ENCODE measurements around the gene NBAS.
A peak's percentile ranks its signal among the peaks of the same experiment; 100 is the strongest.

Gene NBAS

DNA sequence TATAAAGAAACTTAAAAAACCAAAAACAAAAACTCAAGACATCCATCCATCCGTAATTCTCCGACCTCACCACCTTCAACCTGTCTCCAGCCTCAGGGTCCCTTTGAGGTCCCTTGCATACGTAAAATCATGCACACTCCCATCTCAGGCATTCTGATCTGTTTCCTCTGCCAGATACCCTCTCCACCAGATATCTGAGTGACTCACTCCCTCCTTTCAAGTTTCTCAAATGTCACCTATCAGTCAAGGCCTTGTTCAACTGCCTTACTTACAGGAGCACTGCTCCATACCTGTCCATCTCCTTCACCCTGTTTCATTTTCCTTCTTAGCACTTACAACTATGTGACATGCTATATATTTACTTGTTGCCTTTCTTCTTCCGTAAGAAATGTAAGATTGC, 369.3 kb downstream of the NBAS start:
- no peak for ATAC-seq

DNA sequence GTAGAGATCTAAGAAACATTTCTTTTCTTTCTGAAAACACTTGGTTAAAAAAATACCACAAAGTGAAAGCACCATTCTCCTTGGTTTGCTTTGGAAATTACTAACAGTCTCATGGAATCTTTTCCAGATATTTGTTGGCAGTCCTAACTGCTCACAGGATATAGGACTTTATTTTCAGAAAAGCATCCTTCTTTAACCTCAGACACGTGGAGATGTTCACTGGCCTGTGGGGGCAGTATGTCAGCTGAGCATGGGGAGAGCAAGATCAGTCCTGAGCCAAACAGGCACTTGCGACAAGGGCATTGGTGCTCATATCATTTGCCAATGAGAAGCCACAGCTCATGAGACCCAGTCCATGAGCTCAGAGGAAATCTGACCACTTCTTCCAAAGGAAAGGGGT, 371.9 kb downstream of the NBAS start:
- no peak for ATAC-seq

- ATAC-seq: no peak
Measured at GRCh38 chr2:15187702-15188101, 373.4 kb downstream of the NBAS start.

- ATAC-seq: no peak
Measured at GRCh38 chr2:15186118-15186517, 375.0 kb downstream of the NBAS start.

DNA sequence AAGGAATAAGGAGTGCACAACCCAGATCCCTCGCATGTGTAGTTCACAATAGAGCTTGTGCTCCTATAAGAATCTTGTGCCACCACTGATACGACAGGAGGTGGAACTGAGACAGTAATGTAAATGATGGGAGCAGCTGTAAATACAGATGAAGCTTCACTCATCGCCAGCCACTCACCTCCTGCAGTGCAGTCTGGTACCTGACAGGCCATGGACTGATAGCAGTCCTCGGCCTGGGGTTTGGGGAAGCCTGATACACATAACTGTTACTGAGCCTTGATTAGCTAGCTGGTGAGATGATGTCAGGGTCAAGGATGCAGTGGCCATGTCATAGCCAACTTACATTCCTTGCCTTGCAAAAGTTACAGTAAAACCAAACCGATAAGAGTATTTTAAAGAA, 376.6 kb downstream of the NBAS start:
- no peak for ATAC-seq

DNA sequence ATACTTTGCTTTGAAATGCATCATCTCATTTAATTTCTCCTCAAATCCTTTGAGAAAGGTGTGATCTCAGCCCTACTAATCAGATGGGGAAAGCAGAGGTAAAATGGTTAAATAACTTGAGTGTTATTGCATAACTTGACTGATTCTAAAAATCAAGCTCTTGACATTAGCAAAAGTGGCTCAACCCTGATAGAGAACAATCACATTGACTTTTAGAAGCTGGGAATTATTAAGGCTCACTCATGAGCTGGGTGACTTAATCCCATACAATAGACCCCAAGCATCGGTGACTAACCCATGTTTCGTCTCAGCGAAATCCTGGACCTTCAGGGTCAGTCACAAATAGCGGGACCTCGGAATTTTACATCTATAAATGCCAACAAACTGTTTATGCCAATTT, 378.9 kb downstream of the NBAS start:
- ATAC-seq: no peak

- ATAC-seq: no peak
Measured at GRCh38 chr2:15181092-15181745, 379.9 kb downstream of the NBAS start.

DNA sequence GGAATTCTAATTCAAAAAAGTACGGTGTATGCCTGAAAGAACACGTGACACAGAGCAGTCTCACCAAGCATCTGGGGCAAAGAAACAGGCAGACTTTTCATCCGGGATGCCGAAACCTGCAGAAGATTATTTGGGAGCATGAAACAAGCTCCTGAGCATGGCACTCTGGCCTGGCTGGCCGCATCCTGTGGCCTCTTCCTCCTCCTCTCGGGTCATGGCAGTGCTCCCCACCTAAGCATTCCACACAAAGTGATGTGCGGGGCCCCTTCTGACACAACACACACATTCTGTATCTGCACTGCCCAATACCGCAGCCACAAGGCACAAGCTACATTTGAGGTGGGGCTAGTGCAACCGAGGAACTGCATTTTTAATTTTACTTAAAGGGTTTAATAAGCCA, 380.8 kb downstream of the NBAS start:
- no peak for ATAC-seq

- ATAC-seq: no peak
Measured at GRCh38 chr2:15178946-15179345, 382.2 kb downstream of the NBAS start.

DNA sequence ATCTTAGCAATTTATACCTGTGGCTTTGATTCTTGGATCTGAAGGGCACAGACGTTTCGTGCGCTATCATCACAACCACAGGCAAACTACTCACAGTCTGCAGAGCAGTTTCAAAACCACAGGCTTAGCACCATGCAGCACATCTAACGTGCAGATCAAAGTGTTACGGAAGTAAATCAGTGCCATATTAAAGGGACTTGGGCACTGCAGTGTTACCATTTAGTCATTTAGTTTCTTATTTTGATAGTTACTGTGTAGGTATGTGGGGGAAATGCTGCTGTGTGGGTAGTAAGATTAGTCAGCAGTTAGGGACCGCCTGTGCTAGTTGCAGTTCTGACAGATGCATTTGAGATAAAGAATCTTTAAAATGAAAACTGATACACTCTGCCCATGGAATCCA, 384.0 kb downstream of the NBAS start:
- ATAC-seq: peak; percentile 97

DNA sequence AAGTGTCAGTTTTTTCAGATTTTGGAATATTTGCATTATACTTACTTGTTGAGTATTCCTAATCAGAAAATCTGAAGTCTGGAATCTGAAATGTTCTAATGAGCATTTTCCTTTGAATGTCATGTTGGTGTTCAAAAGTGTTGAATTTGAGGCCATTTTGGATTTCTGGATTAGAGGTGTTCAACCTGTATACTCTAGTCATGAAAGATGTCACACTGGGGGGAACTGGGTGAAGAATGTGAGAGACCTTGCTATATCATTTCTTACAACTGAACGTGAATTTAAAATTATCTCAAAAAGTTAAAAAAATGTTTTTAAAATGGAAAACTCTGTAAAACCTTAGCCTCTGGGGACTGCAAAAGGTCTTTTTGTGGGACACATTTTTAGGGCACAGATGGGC, 384.5 kb downstream of the NBAS start:
- no peak for ATAC-seq

- no peak for ATAC-seq
Measured at GRCh38 chr2:15174567-15174966, 386.6 kb downstream of the NBAS start.

- ATAC-seq: no peak
Measured at GRCh38 chr2:15173501-15173900, 387.6 kb downstream of the NBAS start.

DNA sequence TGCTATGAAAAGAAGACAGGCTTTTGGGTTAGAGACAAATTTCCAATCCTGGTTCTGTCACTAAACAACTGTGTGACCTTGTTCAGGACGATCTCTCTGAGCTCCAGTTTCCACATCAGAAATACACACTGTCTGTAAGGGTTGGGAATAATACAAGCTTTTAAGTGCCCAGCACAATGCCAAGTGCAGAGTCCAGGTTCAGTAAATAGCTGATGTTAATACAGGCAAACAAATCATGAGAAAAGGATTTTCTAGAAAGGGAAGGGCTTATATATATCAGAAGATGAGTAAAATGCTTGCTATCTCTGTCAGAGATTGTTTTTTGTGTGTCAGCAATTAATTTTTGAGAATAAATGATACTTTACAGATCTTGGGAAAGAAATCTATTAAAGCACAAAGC, 388.3 kb downstream of the NBAS start:
- ATAC-seq: no peak

GRCh38 chr2:15170070-15170775, 390.9 kb downstream of the NBAS start:
- no peak for ATAC-seq

DNA sequence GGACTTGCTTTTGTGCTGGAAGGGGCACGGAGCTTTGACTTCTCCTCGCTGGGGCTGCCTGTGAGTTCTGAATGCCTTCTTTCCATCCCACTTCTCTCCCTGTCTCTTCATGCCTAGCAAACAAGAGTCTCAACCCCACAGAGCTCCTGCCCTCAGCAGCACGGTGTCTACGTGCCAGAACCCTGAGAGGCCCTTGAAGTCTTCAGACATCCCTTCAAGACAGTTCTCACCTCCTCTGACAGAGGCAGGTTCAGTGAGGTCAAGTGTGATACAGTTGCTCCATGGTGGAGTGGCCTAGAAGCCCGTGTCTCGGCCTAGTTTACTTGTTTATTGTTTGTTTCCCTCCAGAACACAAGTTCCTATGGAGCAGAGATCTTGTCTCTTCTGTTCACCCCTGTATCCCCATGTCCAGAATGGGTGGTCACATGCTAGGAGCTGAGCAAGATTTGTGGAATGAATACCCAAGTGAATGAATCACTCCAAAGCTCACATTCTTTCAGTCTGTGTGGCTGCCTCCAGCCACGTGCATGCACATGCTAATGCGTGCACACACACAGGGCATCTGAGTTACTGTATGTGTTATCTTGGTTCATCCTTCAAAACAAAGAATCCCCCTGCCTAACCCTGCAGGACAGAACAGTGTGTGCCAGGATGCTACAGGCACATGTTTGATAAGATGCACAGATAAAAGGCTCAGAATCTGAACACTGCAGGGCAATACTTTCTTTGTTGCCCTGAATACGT, 391.6 kb downstream of the NBAS start:
- no peak for ATAC-seq

DNA sequence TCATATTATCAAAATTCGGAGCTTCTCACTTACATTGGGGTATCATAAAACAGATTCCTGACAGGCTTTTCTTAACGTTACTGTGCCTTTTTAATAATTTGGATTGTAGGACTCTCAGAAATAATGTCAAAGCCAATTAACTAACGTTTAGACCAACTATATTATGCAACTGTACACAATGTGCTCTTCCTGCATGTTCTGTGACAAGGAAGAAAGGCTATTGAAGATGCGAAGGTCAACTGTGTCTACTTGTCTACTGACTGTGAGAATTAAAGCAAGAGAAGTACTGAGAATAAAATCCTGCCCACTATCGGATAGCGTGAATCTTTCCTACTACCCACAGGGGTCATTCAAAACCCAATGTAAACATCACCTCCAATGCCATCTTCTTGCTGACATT, 393.0 kb downstream of the NBAS start:
- no peak for ATAC-seq

DNA sequence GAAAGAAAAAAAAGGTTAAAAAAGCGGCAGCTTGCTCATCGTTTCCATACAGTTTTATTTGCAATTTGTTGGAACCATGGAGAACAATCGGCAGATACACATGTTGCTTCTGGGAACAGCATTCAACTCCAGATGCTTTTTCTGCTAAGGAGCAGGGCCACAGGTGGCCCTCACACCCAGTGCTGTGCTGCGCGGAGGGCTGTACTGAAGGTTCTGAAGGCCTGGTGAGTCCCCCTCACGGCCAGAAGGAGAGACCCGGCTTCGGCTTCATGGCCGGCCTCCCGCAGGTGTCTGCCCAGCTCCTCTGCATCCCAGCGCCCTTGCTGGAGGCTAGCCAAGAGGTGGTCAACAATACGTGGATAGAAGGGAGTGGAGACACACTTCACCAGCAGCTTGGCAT, 394.3 kb downstream of the NBAS start:
- ATAC-seq: no peak

GRCh38 chr2:15163326-15163725, 397.8 kb downstream of the NBAS start:
- no peak for ATAC-seq

- ATAC-seq: no peak
Measured at GRCh38 chr2:15162620-15163019, 398.5 kb downstream of the NBAS start.

DNA sequence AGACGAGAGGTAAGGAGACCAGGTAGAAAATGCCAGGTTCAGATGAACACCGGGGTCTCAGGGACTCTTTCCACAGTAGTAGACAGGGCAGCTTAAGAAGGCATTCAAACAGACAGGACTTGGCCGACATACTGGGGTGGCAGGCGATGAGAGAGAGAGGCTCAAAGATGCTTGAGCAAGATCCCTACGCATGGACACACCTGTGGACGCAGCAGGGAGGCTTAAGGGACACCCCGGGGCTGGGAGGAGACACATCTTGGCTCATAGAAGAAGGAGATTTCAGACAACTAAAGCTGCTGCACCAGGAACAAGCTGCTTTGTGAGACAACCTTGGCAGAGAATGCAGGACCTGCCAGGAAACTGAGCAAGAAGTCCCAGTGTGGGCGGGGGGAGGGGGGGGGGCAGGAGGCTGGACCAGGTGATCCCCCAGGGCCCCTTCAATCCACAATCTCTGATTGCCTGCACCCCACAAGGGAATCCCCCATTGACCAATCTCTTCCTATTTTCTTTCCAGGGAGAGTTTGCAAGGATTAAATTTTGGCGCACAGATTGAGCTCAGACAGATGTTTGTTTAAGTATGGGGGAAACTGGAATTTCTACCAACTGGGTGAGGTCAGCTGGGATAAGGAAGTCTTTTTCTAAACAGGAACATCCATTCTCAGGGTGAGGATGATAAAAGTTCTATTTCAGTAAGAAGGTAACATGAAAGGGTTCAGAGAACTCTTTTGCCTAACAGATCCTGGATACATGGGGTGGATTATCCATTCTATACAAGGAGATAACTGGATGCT, 400.7 kb downstream of the NBAS start:
- no peak for ATAC-seq

- ATAC-seq: no peak
Measured at GRCh38 chr2:15159751-15160177, 401.4 kb downstream of the NBAS start.

- no peak for ATAC-seq
Measured at GRCh38 chr2:15159206-15159605, 401.9 kb downstream of the NBAS start.
